ENCODE results near the gene OR52N4. TPM values are rescaled to one million over a fixed set of nuclear protein-coding genes. Genes with fewer than 3 reads are reported as not detected.

OR52N4 gene
- total RNA-seq, 2 experiments from 2014 or later, result 0.29 to 0.62 TPM

DNA sequence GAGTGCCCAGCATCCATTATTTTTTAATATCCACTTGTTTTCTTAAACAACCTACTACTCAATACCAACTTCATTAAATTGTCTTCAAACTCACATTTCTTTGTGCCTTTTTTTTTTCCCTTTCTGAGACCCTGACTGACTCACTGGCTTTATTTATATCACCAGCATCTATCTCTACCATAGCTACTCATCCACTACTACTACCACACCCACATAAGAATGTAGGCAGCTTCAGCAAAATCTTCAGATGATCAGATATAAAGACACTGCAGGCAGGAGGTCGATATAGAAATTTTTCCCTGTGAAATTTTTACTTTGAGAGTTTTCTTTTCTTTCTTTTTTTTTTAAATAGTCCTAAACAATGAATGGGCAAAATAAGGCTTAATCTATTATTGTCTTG lies 15.6 kb upstream of the OR52N4 start:
- no peak for DNase-seq
- no peaks in the 10 kb centered on the region for H3K27me3 Mint-ChIP-seq
- intact Hi-C loops (cut with micrococcal nuclease), result no loop called here
- CTCF ChIA-PET, result no interaction called here
- H3K4me1 Mint-ChIP-seq (ENCODE audit: low read depth), result no peaks in the 10 kb centered on the region
- no peak overlapping the region for H3K27ac Mint-ChIP-seq
- H3K36me3 Mint-ChIP-seq, result peaks cover 19% of the 10 kb centered on the region
- H3K4me3 Mint-ChIP-seq, result no peak overlapping the region
- POLR2A ChIA-PET, result no interaction called here
- H3K9me3 Mint-ChIP-seq, result peaks cover 22% of the 10 kb centered on the region

DNA sequence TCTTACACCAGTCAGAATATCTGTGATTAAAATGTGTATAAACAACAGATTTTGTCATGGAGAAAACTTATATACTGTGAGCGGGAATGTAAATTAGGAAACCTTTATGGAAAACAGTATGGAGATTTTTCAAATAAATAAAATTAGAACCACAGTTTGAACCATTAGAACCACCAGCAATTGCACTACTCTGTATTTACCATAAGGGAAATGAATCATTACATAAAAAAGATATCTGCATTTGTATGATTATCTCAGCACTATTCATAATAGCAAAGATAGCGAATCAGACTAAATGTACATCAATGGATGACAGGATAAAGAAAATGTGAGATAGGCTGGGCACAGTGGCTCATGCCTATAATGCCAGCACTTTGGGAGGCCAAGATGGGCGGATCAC lies 7.4 kb upstream of the OR52N4 start:
- H3K27me3 Mint-ChIP-seq, result no peaks in the 10 kb centered on the region
- no peak overlapping the region for H3K27ac Mint-ChIP-seq
- H3K4me3 Mint-ChIP-seq, result no peak overlapping the region
- CTCF ChIA-PET, result no interaction called here
- peaks cover 9% of the 10 kb centered on the region for H3K36me3 Mint-ChIP-seq
- DNase-seq, result no peak
- POLR2A ChIA-PET, result no interaction called here
- intact Hi-C loops (cut with micrococcal nuclease), result no loop called here
- H3K9me3 Mint-ChIP-seq, result peaks cover 30% of the 10 kb centered on the region
- H3K4me1 Mint-ChIP-seq (ENCODE audit: low read depth), result no peaks in the 10 kb centered on the region

- no peak overlapping the region for H3K27ac Mint-ChIP-seq
- no peak for DNase-seq
- no peaks in the 10 kb centered on the region for H3K4me1 Mint-ChIP-seq (ENCODE audit: low read depth)
- H3K27me3 Mint-ChIP-seq, result no peaks in the 10 kb centered on the region
- peaks cover 2% of the 10 kb centered on the region for H3K36me3 Mint-ChIP-seq
- ChIA-PET POLR2A (no interaction called here), CTCF (no interaction called here)
- H3K4me3 Mint-ChIP-seq, result no peak overlapping the region
- H3K9me3 Mint-ChIP-seq, result peaks cover 8% of the 10 kb centered on the region
- intact Hi-C loops (cut with micrococcal nuclease), result no loop called here
Observed at GRCh38 chr11:5749836-5750235, 4.2 kb upstream of the OR52N4 start.

- intact Hi-C loops (cut with micrococcal nuclease), result no loop called here
- CTCF ChIA-PET, result no interaction called here
- POLR2A ChIA-PET, result no interaction called here
Observed at GRCh38 chr11:5767056-5767455, 13.0 kb downstream of the OR52N4 start.

DNA sequence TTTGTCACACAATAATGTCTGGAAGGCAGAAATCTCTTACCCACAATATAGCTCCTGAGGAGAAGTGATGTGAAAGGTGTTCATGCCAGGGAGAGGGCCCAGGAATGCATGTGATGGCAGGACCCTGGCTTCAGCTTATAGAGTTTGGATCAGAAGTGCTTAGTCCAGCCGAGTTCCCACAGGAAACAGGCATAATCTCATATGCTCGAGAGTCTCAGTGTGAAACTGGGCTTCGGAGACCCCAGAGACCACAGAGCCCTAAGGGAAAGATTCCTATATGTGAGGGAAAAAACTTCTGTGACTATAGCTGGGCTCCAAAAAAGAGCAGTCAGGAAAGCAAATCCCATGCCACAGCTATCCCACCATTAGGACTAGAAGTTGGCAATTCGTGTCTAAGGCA lies 29.2 kb downstream of the OR52N4 start, which contains the start of gene OR52N5:
TSS of gene OR52N5 (minus strand) at position 101 of the 400 bp plus-strand sequence. CDS start 4,721 bp downstream, outside the sequence.
- H3K9me3 Mint-ChIP-seq, result no peaks in the 10 kb centered on the region
- POLR2A ChIA-PET, result no interaction called here
- no peak for DNase-seq
- intact Hi-C loops (cut with micrococcal nuclease), result no loop called here
- H3K27me3 Mint-ChIP-seq, result peaks cover 9% of the 10 kb centered on the region
- peaks cover 1% of the 10 kb centered on the region for H3K36me3 Mint-ChIP-seq
- CTCF ChIA-PET, result no interaction called here
- no peak within 1 kb of the TSS for H3K4me3 Mint-ChIP-seq
- H3K4me1 Mint-ChIP-seq (ENCODE audit: low read depth), result peaks cover 4% of the 10 kb centered on the region
- no peak within 1 kb of the TSS for H3K27ac Mint-ChIP-seq

More at GRCh38 chr11:5767056-5767455, 13.0 kb downstream of the OR52N4 start:
- no peak for DNase-seq
- Mint-ChIP-seq H3K27ac (no peak overlapping the region), H3K27me3 (no peaks in the 10 kb centered on the region), H3K4me3 (no peak overlapping the region), H3K36me3 (no peaks in the 10 kb centered on the region), H3K4me1 (ENCODE audit: low read depth) (no peaks in the 10 kb centered on the region), H3K9me3 (no peaks in the 10 kb centered on the region)

DNA sequence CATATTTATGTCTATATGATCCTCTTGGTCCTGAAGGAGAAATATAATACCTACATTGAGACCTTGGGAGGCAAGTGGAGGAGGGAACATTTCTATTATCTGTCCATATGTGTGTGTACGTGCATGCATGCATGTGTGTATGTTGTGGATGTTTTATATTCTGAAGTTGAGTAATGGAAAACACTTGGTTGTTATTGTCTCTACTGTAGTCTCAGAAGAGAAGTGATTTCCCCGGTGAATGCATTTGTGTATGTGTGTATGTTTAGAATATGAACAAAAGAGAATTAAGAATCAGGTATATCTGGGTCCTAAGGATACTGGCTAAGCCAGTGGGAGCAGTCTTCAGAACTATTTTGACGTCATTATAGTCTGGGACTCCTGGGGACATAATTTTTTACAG lies 37.1 kb downstream of the OR52N4 start, which contains the start of gene OR52N1:
TSS of gene OR52N1 (minus strand) at position 101 of the 400 bp plus-strand sequence. CDS start 2,449 bp downstream, outside the sequence.
- Mint-ChIP-seq H3K9me3 (no peaks in the 10 kb centered on the region), H3K27me3 (peaks cover 5% of the 10 kb centered on the region), H3K36me3 (no peaks in the 10 kb centered on the region), H3K4me3 (no peak within 1 kb of the TSS), H3K27ac (no peak within 1 kb of the TSS), H3K4me1 (ENCODE audit: low read depth) (no peaks in the 10 kb centered on the region)
- intact Hi-C loops (cut with micrococcal nuclease), result no loop called here
- POLR2A ChIA-PET, result no interaction called here
- CTCF ChIA-PET, result no interaction called here
- DNase-seq, result no peak

GRCh38 chr11:5796541-5796940 lies 42.5 kb downstream of the OR52N4 start:
- H3K27me3 Mint-ChIP-seq, result peaks cover 13% of the 10 kb centered on the region
- no peaks in the 10 kb centered on the region for H3K9me3 Mint-ChIP-seq
- intact Hi-C loops (cut with micrococcal nuclease), result no loop called here
- H3K36me3 Mint-ChIP-seq, result no peaks in the 10 kb centered on the region
- DNase-seq, result no peak
- no peak overlapping the region for H3K27ac Mint-ChIP-seq
- POLR2A ChIA-PET, result interaction anchor here (0.6 kb wide), 1 partner anchor 36 kb away, joined by 3 read pairs; a partner anchor contains a TSS
- CTCF ChIA-PET, result interaction anchor here (0.6 to 0.7 kb wide), 2 partner anchors 190 to 1337 kb away, joined by 3 to 4 read pairs; no protein-coding TSS in a partner anchor
- H3K4me3 Mint-ChIP-seq, result no peak overlapping the region
- H3K4me1 Mint-ChIP-seq (ENCODE audit: low read depth), result no peaks in the 10 kb centered on the region

GRCh38 chr11:5803982-5804381 lies 49.9 kb downstream of the OR52N4 start:
- Mint-ChIP-seq H3K4me1 (ENCODE audit: low read depth) (peaks cover under 1% of the 10 kb centered on the region), H3K36me3 (no peaks in the 10 kb centered on the region), H3K27ac (no peak overlapping the region), H3K27me3 (peaks cover 2% of the 10 kb centered on the region), H3K9me3 (peaks cover 6% of the 10 kb centered on the region), H3K4me3 (no peak overlapping the region)
- ChIA-PET POLR2A (no interaction called here), CTCF (no interaction called here)
- intact Hi-C loops (cut with micrococcal nuclease), result no loop called here
- no peak for DNase-seq

Other genes with a start within 250 kb of the OR52N4 start
- gene UBQLN3, start 244.3 kb upstream of the OR52N4 start, total RNA-seq, result not detected
- gene UBQLNL, start 237.5 kb upstream of the OR52N4 start, total RNA-seq, result under 1 TPM in 1 of 2 experiments, not detected in 1; 0.17 TPM
- not detected for gene OR52H1, start 205.7 kb upstream of the OR52N4 start, total RNA-seq
- not detected for gene OR52B6, start 173.4 kb upstream of the OR52N4 start, total RNA-seq
- under 1 TPM; 0.74 to 0.97 TPM for gene TRIM6, start 157.6 kb upstream of the OR52N4 start, total RNA-seq
- gene TRIM34, start 129.2 kb upstream of the OR52N4 start, total RNA-seq, result 10 to 100 TPM in 1 of 2 experiments, 1 to 10 TPM in 1; 9.6 to 11.9 TPM
- 10 to 100 TPM; 18.9 to 21.0 TPM for gene TRIM5, start 69.2 kb upstream of the OR52N4 start, total RNA-seq
- 100 to 1,000 TPM in 1 of 2 experiments, 10 to 100 TPM in 1; 98.5 to 104 TPM for gene TRIM22, start 64.5 kb upstream of the OR52N4 start, total RNA-seq
- under 1 TPM; 0.12 to 0.19 TPM for gene OR56B1, start 17.8 kb upstream of the OR52N4 start, total RNA-seq
- gene OR52N5, start 29.1 kb downstream of the OR52N4 start, total RNA-seq, result not detected
- not detected for gene OR52N1, start 37.0 kb downstream of the OR52N4 start, total RNA-seq
- not detected for gene OR52N2, start 54.7 kb downstream of the OR52N4 start, total RNA-seq
- gene OR52E6, start 87.7 kb downstream of the OR52N4 start, total RNA-seq, result not detected
- gene OR52E8, start 103.4 kb downstream of the OR52N4 start, total RNA-seq, result not detected
- not detected for gene OR52E4, start 126.4 kb downstream of the OR52N4 start, total RNA-seq
- gene OR52E5, start 139.0 kb downstream of the OR52N4 start, total RNA-seq, result not detected
- gene OR56A3, start 188.0 kb downstream of the OR52N4 start, total RNA-seq, result not detected
- gene OR56A5, start 214.3 kb downstream of the OR52N4 start, total RNA-seq, result not detected
- gene OR52L1, start 232.7 kb downstream of the OR52N4 start, total RNA-seq, result not detected

Data from activated CD4-positive, alpha-beta memory T cell treated with anti-CD3 and anti-CD28 coated beads for 36 hours (primary cell).